GM23338 (cell line): ENCODE measurements around the gene SLC25A29.

Experiments
- CREB1 ChIP-seq: fragments of 250-450 bp; sonication (Bioruptor Pico); IDR thresholded peaks from 2 replicates; pipeline ENCODE4 v1.5.0; 2020; ENCODE audit warnings: low read depth, mild to moderate bottlenecking, moderate library complexity
- CTCF ChIP-seq, 2 experiments: fragments of 200-600 bp in 1 of 2; sonication (generic) in 1 of 2; conservative IDR thresholded peaks; 2 replicates each; pipeline versions ENCODE4 v1.5.1 to v1.6.1; 2016 to 2017; ENCODE audit warnings: antibody characterized with exemption in 2 of 2, low read depth in 2 of 2, mild to moderate bottlenecking in 2 of 2, moderate library complexity in 1 of 2
- EZH2 ChIP-seq: fragments of 200-600 bp; sonication (generic); IDR thresholded peaks from one replicate; pipeline ENCODE4 v1.8.0; 2017; ENCODE audit warnings: antibody characterized with exemption, mild to moderate bottlenecking, low read depth; ENCODE audit not compliant: unreplicated experiment
- EZH2phosphoT487 ChIP-seq: fragments of 200-600 bp; sonication (generic); IDR thresholded peaks from one replicate; pipeline ENCODE4 v1.8.1; 2018; ENCODE audit warnings: antibody characterized with exemption; ENCODE audit not compliant: unreplicated experiment
- JUNB ChIP-seq: IDR thresholded peaks from one replicate; pipeline ENCODE4 v1.6.1; 2016; ENCODE audit warnings: antibody characterized with exemption; ENCODE audit not compliant: unreplicated experiment
- POLR2AphosphoS5 ChIP-seq: IDR thresholded peaks from 2 replicates; pipeline ENCODE4 v1.6.1; 2016; ENCODE audit warnings: antibody characterized with exemption, low read depth
- REST ChIP-seq: IDR thresholded peaks from one replicate; pipeline ENCODE4 v1.6.1; 2018; ENCODE audit warnings: antibody characterized with exemption; ENCODE audit not compliant: unreplicated experiment
- STAT1 ChIP-seq: IDR thresholded peaks from one replicate; pipeline ENCODE4 v1.6.1; 2016; ENCODE audit warnings: antibody characterized with exemption; ENCODE audit not compliant: unreplicated experiment
- ZNF331 ChIP-seq: fragments of 250-450 bp; sonication (Bioruptor Pico); IDR thresholded peaks from 2 replicates; pipeline ENCODE4 v1.5.0; 2020; ENCODE audit warnings: low read depth, mild to moderate bottlenecking, moderate library complexity
- ZNF462 ChIP-seq: fragments of 250-450 bp; sonication (Bioruptor Pico); IDR thresholded peaks from 2 replicates; pipeline ENCODE4 v1.5.0; 2020; ENCODE audit warnings: mild to moderate bottlenecking, moderate library complexity

GRCh38 chr14:100330007-100330344, 23.7 kb upstream of the SLC25A29 start:
- no peak for TF ChIP-seq EZH2
- no peak for TF ChIP-seq CTCF (conservative IDR thresholded peaks at IDR 0.05; ENCODE audit: low read depth in 2 of 2)
- TF ChIP-seq EZH2phosphoT487 = no peak
- no peak for TF ChIP-seq CREB1 (CRISPR knock-in tag)
- no peak for TF ChIP-seq STAT1
- no peak for TF ChIP-seq ZNF331
- TF ChIP-seq JUNB = no peak
- no peak for TF ChIP-seq ZNF462 (CRISPR knock-in tag)
- TF ChIP-seq REST = no peak
- TF ChIP-seq POLR2AphosphoS5 = no peak
